K562 treated with DMSO at 1 percent for 24 hours (cell line): ENCODE measurements around the gene TNKS2. TPM values are rescaled to one million over a fixed set of nuclear protein-coding genes. Genes with fewer than 3 reads are reported as not detected.

ENCODE experiments used
- total RNA-seq: library from RNA; unstranded; fragments of 300-600 nt; gene quantifications from 2 replicates; pipeline ENCODE4 v1.2.3, GENCODE V29; 2022; ENCODE audit warnings: low read depth; ENCODE audit not compliant: insufficient read depth

TNKS2 gene
- 11.1 and 13.0 TPM in 2 replicates for total RNA-seq

DNA sequence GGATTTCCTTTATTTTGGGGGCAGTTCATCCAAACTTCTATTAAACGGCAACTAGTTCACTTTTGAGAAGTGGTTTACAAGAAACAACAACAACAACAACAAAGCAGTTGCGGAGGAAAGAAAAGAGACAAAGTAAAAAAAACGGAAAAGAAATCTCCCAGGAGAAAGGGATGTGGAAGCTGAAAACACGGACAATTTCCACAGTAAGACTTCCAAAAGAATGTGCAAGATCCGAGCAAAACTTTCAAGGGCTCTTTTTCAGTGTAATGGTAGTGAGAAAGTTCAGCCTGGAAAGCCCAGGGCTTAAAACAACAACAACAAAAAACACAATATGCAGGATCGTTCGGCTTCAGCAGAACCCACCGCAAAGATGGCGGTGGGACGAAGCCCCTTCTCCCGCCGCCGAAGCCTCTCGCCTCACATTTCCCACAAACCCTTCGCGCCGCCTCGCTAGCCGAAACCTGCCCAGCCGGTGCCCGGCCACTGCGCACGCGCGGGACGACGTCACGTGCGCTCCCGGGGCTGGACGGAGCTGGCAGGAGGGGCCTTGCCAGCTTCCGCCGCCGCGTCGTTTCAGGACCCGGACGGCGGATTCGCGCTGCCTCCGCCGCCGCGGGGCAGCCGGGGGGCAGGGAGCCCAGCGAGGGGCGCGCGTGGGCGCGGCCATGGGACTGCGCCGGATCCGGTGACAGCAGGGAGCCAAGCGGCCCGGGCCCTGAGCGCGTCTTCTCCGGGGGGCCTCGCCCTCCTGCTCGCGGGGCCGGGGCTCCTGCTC lies at the start of gene TNKS2:
Gene TNKS2, plus strand, starts transcription at position 553 of the 775 bp plus-strand sequence. CDS start 265 bp downstream, outside the sequence.

DNA sequence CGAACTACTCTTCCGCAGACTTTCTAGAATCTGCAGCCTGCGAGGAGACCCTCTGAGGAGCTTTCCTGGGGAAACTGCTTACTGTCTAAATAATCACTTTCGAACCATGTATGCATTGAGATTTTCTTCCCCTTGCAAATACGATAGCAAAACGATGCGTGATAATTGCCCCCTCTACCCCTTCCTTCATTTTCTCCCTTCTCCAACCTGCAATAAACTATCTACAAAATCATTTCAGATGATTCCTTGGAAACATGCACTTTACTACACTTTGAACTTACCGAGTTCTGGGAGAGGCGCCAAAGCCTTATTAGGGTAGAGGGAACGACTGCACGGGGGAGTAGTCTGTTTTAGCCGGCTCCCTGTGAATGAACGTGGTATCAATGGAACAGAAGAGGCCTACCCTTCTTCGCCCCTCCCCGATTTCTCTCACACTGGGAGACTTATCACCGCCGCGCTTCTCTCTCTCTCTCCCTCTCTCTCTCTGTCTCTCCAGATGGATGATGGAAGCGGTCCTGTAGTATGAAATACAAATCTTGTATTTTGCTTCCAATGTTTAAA lies 111.0 kb downstream of the TNKS2 start, which contains the start of gene FGFBP3:
Gene FGFBP3, minus strand, starts transcription at position 370 of the 561 bp plus-strand sequence. CDS start 517 bp downstream, outside the sequence.

Other genes starting within 250 kb of the TNKS2 start
- 0.32 and 0.41 TPM in 2 replicates for gene PPP1R3C, start 165.4 kb upstream of the TNKS2 start, total RNA-seq
- gene FGFBP3, start 111.1 kb downstream of the TNKS2 start, total RNA-seq: 1.7 and 1.9 TPM in 2 replicates
- gene BTAF1, start 125.3 kb downstream of the TNKS2 start, total RNA-seq: 16.1 and 16.2 TPM in 2 replicates